Measurements from ENCODE around the gene MUC15. TPM values are rescaled to one million over a fixed set of nuclear protein-coding genes. Genes with fewer than 3 reads are reported as not detected.

Gene MUC15
- total and polyA plus RNA-seq, 2 of the 4 experiments (the other 2 are of a cell fraction) = not detected

DNA sequence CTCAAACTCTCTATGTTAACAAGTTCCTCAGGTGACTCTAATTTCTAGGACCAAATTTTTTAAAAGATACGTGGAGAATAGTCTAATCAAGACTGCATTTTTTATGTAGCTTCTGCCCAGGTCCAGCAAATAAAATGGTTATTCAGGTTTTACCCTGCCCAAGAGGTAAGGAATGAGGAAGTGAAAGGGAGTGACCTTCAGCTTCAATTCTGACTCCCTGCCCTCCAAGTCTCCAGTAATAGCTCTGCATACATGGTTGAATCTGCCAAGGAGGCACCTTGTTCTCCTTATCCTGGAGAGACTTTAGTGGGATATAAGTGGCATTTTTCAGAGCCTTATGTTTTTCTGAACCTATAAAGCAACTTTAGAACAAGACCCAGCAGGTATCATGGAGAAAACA is 15.5 kb downstream of the MUC15 start:
- no peaks in the 10 kb centered on the region for H3K79me1 ChIP-seq (ENCODE audit: low read depth in 1 of 2, low read length in 2 of 2)
- in situ Hi-C loops (cut with MboI; ENCODE audit: low sequenced_read_pairs) (no loop called here), intact Hi-C loops (cut with micrococcal nuclease) (no loop called here), dilution Hi-C loops (cut with HindIII; ENCODE audit: low sequenced_read_pairs, unreplicated experiment) (no loop called here)
- H3K9me3 ChIP-seq (ENCODE audit: control insufficient read depth, insufficient read depth, low read length) = no peaks in the 10 kb centered on the region
- H2AK9ac ChIP-seq (replicated peaks; ENCODE audit: low read depth, low read length, poor library complexity) = no peak overlapping the region
- ChIA-PET POLR2A (ENCODE audit: unreplicated experiment) (no interaction called here), CTCF (no interaction called here)
- H3K4me1 ChIP-seq (ENCODE audit: control insufficient read depth, insufficient read depth, low read length) = no peaks in the 10 kb centered on the region
- H3K9me1 ChIP-seq (ENCODE audit: insufficient read depth, low read length) = no peaks in the 10 kb centered on the region
- H3K18ac ChIP-seq (ENCODE audit: low read depth, low read length) = no peak overlapping the region
- H3K4me3 ChIP-seq (ENCODE audit: insufficient read depth, low read depth, low read length) = no peak overlapping the region
- WGBS, 2 experiments (ENCODE audit: extremely low coverage in 2 of 2, insufficient read length in 1 of 2) = no CpG with 5 or more reads among the region's 1 CpG
- no peak overlapping the region for H2AK5ac ChIP-seq (ENCODE audit: low read depth, low read length)
- H2AFZ ChIP-seq (replicated peaks; ENCODE audit: low read length, poor library complexity) = no peak overlapping the region
- no peak overlapping the region for H3K4me2 ChIP-seq (ENCODE audit: low read depth, low read length)
- H2BK15ac ChIP-seq (ENCODE audit: low read depth, low read length) = no peak overlapping the region
- no peak overlapping the region for H4K8ac ChIP-seq (ENCODE audit: low read depth in 2 of 2, low read length in 2 of 2)
- H3K9ac ChIP-seq (ENCODE audit: low read depth, low read length) = no peak overlapping the region
- DNase-seq (no peak), ATAC-seq (ENCODE audit: low read depth) (no peak)
- no peak overlapping the region for H3K27ac ChIP-seq (ENCODE audit: insufficient read depth, low read length)
- no peaks in the 10 kb centered on the region for H3K27me3 ChIP-seq (ENCODE audit: control insufficient read depth, insufficient read depth, low read length)
- no peak overlapping the region for H2BK5ac ChIP-seq (ENCODE audit: low read depth, low read length, poor library complexity, severe bottlenecking)
- TF ChIP-seq RFX5 (IDR thresholded peaks at IDR 0.05; ENCODE audit: low read depth, low read length) = no peak
- TF ChIP-seq, protein P1, sequence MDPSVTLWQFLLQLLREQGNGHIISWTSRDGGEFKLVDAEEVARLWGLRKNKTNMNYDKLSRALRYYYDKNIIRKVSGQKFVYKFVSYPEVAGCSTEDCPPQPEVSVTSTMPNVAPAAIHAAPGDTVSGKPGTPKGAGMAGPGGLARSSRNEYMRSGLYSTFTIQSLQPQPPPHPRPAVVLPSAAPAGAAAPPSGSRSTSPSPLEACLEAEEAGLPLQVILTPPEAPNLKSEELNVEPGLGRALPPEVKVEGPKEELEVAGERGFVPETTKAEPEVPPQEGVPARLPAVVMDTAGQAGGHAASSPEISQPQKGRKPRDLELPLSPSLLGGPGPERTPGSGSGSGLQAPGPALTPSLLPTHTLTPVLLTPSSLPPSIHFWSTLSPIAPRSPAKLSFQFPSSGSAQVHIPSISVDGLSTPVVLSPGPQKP (IDR thresholded peaks at IDR 0.05; ENCODE audit: borderline replicate concordance, low read depth, low read length) = no peak
- TF ChIP-seq CEBPB (IDR thresholded peaks at IDR 0.05; ENCODE audit: low read depth, low read length) = no peak
- BruUV-seq (replicated peaks) = no TSS peak
- H4K5ac ChIP-seq (ENCODE audit: low read depth, low read length) = no peak overlapping the region
- no peak overlapping the region for H2BK20ac ChIP-seq (ENCODE audit: low read depth, low read length)
- no peak overlapping the region for H3K14ac ChIP-seq (replicated peaks; ENCODE audit: low read depth, low read length)
- H4K20me1 ChIP-seq (ENCODE audit: insufficient read depth, low read length) = no peaks in the 10 kb centered on the region
- H4K91ac ChIP-seq (ENCODE audit: insufficient read depth, low read depth, low read length) = no peak overlapping the region
- H2BK120ac ChIP-seq (ENCODE audit: low read depth, low read length) = no peak overlapping the region
- no peak overlapping the region for H3K4ac ChIP-seq (ENCODE audit: low read depth, low read length)
- no peak overlapping the region for H3K56ac ChIP-seq (ENCODE audit: extremely low read depth, insufficient read depth, low read length)
- H3K23ac ChIP-seq (ENCODE audit: low read depth, low read length) = no peak overlapping the region
- H3K36me3 ChIP-seq (ENCODE audit: control insufficient read depth, insufficient read depth, low read length) = no peaks in the 10 kb centered on the region

Measured in IMR-90 (cell line).